SW480 (cell line): ENCODE measurements around the gene APBA3.

ENCODE experiments used
- DNase-seq: peaks from one replicate; pipeline ENCODE4 v3.0.0-alpha.2; 2016; ENCODE audit warnings: low spot score

APBA3 gene

DNA sequence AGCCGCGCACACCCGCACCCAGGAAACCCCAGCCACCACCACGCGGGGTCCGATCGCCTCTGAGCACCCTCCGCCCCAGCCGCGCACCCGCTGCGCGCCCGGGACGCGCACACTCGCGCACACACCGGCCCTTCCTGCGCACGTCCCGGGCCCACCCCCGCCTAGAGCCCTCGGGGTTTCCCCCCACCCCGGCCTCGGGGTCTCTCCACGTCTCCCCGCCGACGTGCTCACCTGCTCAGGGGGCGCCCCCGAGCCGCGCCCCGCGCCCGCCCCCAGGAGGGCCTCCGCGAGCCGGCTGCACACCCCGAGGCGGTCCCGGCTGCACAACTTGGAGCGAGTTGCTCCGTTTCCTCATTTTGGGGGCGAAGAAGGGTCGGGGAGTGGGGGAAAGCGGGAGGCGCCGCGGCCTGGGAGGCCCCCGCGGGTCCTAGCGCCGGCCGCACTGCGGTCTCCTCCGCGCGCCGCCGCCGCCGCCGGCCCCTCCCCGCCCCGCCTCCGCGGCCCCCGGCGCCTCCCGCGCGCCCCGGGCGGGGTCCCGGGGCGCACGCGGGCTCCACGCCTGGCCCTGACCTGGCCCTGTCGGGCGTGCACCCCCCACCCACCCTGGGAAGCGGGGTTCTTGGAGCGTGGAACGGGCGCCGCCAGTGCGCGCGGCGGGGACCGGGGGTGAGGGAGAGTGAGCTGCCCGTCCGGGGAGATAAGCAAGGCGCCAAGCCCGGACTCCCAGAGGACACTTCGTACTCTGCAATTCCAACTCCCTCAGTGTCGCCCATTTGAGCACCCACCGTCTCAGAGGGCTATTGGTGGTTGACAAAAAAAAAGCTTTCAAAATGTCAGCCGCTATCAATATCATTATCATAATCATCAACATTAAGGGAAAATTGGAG, 24.7 kb upstream of the APBA3 start, which contains the start of gene MATK:
TSS of gene MATK (minus strand) at position 444 of the 887 bp plus-strand sequence. CDS start 1,246 bp downstream, outside the sequence.
- no peak for DNase-seq

DNA sequence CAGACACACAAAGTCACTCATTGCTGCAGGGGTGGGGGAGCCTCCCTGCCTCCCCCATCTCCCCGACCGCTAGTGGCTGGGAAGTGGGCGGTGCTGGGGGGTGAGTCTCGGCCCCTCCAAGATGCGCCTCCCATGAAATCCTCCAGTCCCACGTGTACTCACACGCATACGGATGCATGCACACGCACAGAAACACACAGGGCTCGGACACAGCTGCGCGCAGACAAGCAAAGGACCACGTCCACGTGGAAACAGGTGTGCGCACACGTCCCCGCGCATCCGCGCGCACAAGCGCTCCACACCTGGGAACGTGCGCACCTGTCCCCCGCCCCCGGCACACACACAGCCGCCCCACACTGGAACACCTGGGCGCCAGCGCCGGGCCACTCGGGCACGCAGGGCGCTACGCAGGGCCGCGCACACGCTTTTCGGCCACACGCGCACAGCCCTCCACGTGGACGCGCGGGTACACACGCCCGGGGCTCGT, 24.0 kb upstream of the APBA3 start:
- no peak for DNase-seq

DNA sequence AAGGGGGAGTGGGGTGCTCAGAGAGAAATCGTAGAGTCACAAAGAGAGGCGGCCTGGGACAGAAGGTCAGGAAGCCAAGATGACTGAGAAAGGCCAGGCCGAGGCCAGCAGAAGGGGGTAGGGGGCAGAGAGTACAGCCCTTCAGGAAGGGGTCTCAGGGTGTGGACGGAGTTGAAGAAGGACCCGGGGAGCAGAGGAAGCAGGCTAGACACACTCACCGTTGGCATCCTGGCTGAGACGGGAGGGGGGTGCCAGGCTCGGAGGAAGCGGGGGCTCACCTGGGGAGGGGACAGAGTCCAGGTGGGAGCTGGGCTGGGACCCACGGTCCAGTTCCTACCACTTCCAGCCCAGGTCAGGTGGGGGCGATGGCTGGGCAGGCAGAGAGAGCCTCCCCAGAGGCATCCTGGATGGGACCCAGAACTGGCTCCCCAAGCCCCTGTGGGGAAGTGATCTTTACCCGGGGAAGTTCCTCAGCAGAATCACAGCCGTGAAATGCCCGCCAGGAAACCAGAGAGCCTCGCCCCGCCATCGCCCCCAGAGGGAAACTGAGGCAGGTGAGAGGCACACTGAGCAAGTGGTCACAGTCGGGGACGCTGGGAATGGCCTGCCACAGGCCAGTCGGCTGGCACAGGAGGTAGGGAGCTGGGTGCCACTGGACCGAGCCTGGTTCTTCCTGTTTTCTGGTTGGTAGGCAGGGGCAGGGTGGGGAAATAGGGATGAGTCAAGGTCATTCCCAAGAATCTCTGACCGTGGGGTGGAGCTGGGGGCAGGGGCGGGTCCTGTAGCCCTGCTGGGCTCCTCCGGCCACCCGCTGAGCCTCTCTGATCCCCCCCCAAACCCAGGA, 23.3 kb upstream of the APBA3 start:
- DNase-seq, result no peak

DNA sequence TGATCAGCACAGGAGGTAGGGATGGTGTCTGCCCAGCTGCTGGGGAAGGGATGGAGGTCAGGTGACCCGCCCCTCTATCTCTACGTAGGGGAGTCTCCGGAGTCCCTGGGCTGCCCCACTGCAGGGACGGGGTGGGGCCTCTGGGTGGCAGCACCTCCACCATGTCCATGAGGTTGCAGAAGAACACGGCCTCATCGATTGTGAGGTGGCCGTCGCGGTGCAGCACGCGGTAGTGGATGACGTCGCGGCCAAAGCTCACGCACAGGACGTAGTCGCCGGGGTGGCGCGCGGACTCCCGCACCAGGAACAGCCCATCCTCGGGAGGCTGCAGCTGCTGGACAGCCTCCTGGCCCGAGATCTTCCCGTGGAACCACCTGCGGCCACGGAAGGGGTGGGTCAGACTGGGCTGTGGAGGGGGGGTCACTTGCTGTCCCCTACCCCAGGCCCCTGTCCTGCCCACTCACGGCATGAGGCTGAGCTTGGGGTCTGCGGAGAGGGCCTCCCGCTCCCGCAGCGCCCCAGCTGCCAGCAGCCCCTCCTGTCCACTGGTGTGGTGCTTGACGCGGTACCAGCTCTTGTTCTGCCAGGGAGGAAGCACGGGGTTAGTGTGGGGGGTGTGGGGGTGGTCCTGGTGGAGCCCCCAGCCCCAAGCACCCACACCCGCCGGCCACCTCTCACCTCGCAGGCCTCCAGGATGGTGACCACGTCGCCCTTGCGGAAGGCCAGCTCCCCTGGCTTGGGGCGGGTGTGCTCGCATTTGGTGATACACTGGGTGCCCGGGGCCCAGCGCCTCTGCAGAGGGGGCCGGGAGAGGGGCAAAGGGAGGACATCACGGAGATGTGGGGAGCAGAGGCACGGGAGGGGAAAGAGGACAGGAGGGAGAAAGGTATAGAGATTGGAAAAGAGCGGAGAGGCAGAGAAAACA, 22.4 kb upstream of the APBA3 start:
- no peak for DNase-seq

- DNase-seq, result no peak
Observed at GRCh38 chr19:3782903-3783302, 21.4 kb upstream of the APBA3 start.

DNA sequence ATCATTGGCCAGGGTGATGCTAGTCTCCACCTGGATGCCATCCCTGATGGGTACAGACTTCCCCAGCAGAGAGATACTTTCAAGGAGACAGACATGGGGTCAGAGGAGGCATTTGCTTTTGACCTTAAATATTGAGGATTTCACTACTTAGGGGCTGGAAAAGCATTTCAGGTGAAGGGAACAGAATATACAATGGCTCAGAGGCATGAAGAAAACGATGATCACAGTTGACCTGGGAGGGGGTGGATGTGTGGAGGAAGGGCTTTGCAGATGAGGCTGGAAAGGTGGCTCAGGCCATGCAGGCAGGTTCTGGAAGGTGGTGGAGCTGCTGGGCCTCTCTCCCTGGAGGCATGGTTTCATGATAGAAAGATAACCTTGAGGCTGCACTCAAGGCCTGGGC, 20.8 kb upstream of the APBA3 start:
- DNase-seq, result no peak

GRCh38 chr19:3781603-3782002, 20.1 kb upstream of the APBA3 start:
- DNase-seq, result no peak

DNA sequence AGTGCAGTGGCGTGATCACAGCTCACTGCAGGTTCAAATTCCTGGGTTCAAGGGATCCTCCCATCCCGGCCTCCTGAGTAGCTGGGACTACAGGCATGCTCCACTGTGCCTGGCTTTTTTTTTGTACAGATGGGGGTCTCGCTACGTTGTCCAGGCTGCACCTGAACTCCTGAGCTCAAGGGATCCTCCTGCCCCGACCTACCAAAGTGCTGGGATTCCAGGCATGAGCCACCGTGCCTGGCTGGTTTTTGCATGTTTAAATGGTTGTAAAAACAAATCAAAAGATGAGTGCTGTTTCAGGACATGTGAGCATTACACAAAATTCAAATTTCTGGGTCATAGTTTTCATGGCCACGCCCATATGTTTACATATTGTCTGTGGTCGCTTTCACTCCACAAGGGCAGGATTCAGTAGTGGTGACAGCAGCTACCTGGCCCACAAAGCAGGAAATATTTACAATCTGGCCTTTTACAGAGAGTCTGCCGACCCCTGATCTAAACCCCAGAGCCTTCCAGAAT, 19.4 kb upstream of the APBA3 start:
- no peak for DNase-seq

- no peak for DNase-seq
Observed at GRCh38 chr19:3778899-3779723, 17.6 kb upstream of the APBA3 start.

GRCh38 chr19:3778104-3778867, 16.8 kb upstream of the APBA3 start:
- DNase-seq, result no peak

GRCh38 chr19:3776479-3777040, 15.1 kb upstream of the APBA3 start:
- no peak for DNase-seq

DNA sequence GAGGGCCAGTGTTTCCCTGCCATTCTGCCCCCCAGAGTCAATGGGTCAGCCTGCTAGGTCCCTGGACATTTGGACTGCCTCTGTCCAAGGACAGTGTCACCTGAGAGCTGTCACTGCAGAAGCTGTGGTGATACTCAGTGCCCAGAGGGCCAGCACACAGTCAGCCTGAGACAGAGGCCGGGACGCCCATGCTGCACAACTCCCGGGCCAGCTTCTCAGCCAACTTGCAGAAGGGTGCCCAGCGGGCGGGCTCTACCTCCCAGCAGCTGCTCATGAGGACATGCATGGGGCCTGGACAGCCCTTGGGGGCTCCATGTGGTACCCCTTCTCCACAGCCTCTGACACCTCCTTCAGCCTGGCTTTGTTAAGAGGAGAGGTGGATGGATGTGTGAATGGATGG, 14.3 kb upstream of the APBA3 start:
- no peak for DNase-seq

GRCh38 chr19:3775374-3775711, 13.9 kb upstream of the APBA3 start:
- DNase-seq, result no peak

DNA sequence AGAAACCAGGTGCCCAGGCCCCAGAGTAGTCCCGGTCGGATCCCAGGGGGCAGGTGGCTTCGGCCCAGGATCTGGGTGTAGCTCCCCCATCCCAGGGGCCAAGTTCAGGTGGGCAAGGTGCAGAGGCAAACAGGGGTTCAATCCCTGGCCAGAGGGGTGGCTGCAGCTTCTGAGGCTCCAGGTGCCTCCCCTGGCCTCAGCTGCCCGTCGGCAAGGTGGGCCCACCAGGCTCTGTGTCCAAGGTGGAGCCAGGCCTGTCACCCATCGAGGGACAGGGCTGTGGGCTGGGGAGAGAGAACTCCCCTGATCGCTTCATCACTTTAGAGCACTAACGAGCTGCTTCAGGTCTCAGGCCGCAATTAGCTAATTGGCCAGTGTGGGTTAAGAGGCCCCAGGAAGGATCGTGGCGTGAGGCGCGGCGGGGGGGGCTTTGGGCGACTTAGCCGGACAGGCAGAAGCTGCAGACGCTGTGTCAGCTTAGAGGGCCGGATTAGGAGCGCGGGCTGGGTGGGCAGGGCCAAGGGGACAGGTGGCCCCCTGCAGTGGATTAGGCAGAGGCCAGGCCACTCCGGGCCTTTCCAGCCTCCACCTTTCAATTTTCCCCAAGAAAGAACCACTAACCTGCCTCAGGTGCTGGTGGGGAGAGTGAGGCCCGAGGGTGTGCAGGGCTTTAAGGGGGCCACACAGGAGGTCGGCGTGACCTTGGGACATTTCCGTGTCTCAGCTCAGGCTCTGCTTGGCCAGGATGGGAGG, 13.3 kb upstream of the APBA3 start:
- DNase-seq, result no peak

GRCh38 chr19:3773814-3774515, 12.5 kb upstream of the APBA3 start:
- no peak for DNase-seq

- DNase-seq, result no peak
Observed at GRCh38 chr19:3771906-3772455, 10.5 kb upstream of the APBA3 start, which contains the start of gene RAX2. Gene RAX2 (minus strand): TSS chr19:3772228. CDS start chr19:3771742, 486 bp downstream.

DNA sequence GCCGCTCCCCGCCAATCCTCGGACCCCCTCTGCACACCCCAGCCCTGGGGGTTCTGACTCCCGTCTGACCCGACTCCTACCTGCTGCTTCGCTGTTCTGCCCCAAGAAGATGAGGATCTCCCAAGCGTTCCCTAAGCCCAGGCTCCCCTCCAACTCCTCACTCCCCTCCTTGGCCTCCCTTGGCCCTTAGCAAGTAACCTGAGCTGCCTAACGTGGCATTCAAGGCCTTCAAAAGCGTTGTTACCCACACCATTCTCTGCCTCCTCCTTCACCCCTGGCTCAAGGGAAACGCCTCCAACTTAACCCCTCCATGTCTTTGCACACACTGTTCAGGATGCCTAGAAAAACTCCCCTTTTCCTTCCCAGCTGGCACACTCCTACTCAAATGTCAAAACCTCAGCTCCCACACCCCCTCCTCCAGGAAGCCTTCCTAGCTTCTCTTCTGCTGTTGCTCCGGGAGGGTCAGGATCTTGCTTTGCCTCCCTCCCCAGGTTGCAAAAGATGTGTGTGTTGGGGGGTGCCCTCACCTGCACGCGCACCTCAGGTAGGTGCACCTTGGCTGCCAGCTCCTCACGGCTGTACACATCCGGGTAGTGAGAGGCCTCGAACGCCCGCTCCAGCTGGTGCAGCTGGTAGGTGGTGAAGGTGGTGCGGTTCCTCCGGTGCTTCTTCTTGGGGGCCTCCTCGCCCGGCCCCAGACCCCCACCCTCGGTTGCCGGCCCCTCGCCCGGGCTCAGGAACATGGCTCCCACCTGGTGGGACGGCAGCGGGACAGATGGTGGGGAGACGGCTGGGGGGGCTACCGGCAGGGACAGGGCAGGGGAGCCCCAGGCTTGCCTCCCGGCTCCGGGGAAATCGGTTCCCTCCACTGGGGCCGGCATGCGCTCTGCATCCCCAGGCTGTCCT, 9.8 kb upstream of the APBA3 start:
- no peak for DNase-seq
